ENCODE results near the gene NFKB2. TPM values are rescaled to one million over a fixed set of nuclear protein-coding genes. Genes with fewer than 3 reads are reported as not detected.

Gene NFKB2
- total RNA-seq, 2 donors from 2014 or later, result 22.5 to 40.4 TPM

DNA sequence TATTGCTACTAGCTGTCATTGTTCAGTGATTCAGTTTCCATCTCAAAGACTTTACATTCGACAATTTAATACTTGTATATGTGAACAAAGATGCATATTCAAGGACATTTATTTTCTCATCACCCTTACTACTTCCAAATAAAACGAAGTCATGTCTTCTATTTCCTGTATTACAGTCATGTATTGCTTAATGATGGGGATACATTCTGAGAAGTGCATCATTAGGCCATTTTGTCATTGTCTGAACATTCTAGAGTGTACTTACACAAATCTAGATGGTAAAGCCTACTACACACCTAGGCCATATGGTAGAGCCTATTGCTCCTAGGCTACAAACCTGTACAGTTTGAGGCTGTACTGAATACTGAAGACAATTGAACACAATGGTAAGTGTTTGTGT, 49.3 kb downstream of the NFKB2 start:
- Histone ChIP-seq H3K4me1 (replicated peaks) (no peaks in the 10 kb centered on the region), H3K27me3 (replicated peaks; ENCODE audit: insufficient read depth) (no peaks in the 10 kb centered on the region), H3K27ac (no peak overlapping the region), H3K4me3 (no peak overlapping the region), H3K9me3 (no peaks in the 10 kb centered on the region), H3K36me3 (no peaks in the 10 kb centered on the region)
- TF ChIP-seq, protein P1, sequence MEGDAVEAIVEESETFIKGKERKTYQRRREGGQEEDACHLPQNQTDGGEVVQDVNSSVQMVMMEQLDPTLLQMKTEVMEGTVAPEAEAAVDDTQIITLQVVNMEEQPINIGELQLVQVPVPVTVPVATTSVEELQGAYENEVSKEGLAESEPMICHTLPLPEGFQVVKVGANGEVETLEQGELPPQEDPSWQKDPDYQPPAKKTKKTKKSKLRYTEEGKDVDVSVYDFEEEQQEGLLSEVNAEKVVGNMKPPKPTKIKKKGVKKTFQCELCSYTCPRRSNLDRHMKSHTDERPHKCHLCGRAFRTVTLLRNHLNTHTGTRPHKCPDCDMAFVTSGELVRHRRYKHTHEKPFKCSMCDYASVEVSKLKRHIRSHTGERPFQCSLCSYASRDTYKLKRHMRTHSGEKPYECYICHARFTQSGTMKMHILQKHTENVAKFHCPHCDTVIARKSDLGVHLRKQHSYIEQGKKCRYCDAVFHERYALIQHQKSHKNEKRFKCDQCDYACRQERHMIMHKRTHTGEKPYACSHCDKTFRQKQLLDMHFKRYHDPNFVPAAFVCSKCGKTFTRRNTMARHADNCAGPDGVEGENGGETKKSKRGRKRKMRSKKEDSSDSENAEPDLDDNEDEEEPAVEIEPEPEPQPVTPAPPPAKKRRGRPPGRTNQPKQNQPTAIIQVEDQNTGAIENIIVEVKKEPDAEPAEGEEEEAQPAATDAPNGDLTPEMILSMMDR (IDR thresholded peaks at IDR 0.05), result no peak
- no peak for TF ChIP-seq POLR2AphosphoS5 (IDR thresholded peaks at IDR 0.05)
- TF ChIP-seq POLR2A (IDR thresholded peaks at IDR 0.05), result no peak
- no peak for DNase-seq (ENCODE audit: low spot score)
- intact Hi-C loops (cut with DNase I), result no loop called here
- WGBS, result 89% methylated on average over 2 of the region's 2 CpGs

- peak; percentile 89 for DNase-seq (ENCODE audit: low spot score)
- Histone ChIP-seq H3K4me3 (peak overlapping the region; percentile 71 to 82), H3K27ac (peak overlapping the region; percentile 86 to 89), H3K36me3 (no peaks in the 10 kb centered on the region), H3K9me3 (no peaks in the 10 kb centered on the region), H3K27me3 (replicated peaks; ENCODE audit: insufficient read depth) (no peaks in the 10 kb centered on the region), H3K4me1 (replicated peaks) (no peaks in the 10 kb centered on the region)
- TF ChIP-seq POLR2AphosphoS5 (IDR thresholded peaks at IDR 0.05) (no peak), POLR2A (IDR thresholded peaks at IDR 0.05) (peak; percentile 14)
- TF ChIP-seq, protein P1 (IDR thresholded peaks at IDR 0.05), result no peak
- intact Hi-C loops (cut with DNase I), result no loop called here
- WGBS, result 8% methylated on average over 30 of the region's 30 CpGs
Measured at GRCh38 chr10:102449321-102450123, 54.0 kb downstream of the NFKB2 start.

DNA sequence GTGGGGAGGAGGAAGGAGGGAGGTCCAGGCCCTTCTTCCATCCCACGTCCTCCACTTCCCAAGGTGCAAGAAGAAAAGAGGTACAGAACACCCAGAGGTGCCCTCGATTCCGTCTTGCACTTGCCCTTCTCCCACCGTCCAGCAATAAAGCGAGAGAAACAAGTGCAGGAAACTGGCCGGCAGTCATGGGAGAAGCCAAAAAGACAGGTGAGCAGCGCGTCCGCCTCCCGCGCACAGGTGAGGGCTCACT, 54.5 kb downstream of the NFKB2 start:
- WGBS, result 0% methylated on average over 11 of the region's 11 CpGs

DNA sequence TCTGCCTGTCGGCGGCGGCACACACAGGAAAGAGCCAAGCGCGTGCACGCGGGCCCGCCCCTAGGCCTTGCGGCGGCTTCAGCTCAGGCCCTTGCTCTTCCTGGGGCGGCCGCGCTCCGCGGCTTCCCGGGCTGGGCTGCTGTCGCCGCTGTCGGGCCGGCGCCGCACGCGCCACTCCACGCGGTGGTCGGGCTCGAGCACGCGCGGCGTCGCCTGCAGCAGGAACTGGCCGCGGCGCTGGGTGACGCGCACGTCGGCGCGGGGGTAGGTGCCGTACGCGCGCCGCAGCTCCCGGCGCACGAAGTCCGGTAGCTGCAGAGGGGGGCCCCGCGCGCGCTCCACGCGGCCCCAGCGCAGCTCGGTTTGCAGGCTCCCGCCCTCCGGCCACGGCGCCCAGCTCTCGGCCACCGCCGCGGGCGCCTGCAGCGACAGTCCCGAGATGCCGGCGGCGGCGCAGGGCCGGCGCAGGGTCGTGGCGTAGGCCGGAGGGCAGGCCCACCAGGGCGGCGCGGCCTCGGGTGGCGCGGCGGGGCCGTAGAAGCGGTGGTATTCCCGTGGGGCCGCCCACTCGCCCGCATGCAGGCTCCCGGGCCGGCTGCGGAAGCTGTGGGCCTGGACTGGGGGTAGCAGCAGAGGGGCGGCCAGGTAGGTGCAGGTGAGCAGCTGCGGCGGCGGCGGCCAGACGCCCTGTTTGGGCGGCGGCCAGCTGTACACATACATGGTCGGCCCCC, 55.0 kb downstream of the NFKB2 start:
- TF ChIP-seq POLR2AphosphoS5 (IDR thresholded peaks at IDR 0.05) (peak; percentile 14), POLR2A (IDR thresholded peaks at IDR 0.05) (peak; percentile 31)
- TF ChIP-seq, protein P1 (IDR thresholded peaks at IDR 0.05), result peak in 2 of 4 experiments; percentile 20 to 32
- Histone ChIP-seq H3K27me3 (replicated peaks; ENCODE audit: insufficient read depth) (no peaks in the 10 kb centered on the region), H3K36me3 (no peaks in the 10 kb centered on the region), H3K27ac (peak overlapping the region; percentile 86 to 89), H3K4me1 (replicated peaks) (no peaks in the 10 kb centered on the region), H3K4me3 (peak overlapping the region; percentile 71 to 82), H3K9me3 (no peaks in the 10 kb centered on the region)
- intact Hi-C loops (cut with DNase I), result no loop called here
- WGBS, result 1% methylated on average over 36 of the region's 104 CpGs
- peak; percentile 81 for DNase-seq (ENCODE audit: low spot score)

More for the DNA sequence above, 54.5 kb downstream of the NFKB2 start:
- intact Hi-C loops (cut with DNase I), result no loop called here
- Histone ChIP-seq H3K27me3 (replicated peaks; ENCODE audit: insufficient read depth) (no peaks in the 10 kb centered on the region), H3K9me3 (no peaks in the 10 kb centered on the region), H3K4me3 (peak overlapping the region; percentile 71 to 82), H3K27ac (peak overlapping the region; percentile 86 to 89), H3K36me3 (no peaks in the 10 kb centered on the region), H3K4me1 (replicated peaks) (no peaks in the 10 kb centered on the region)
- TF ChIP-seq, protein P1 (IDR thresholded peaks at IDR 0.05), result no peak
- no peak for DNase-seq (ENCODE audit: low spot score)
